Thyroid gland (tissue), 4 donors: ENCODE measurements around the gene APMAP.

Experiments
- CTCF ChIP-seq, 6 experiments: fragments of 200-600 bp in 3 of 6; fragments of 450-650 bp in 3 of 6; sonication (generic) in 3 of 6; IDR thresholded peaks; one replicate each; pipeline ENCODE4 v1.5.1; 2016 to 2019; ENCODE audit warnings: antibody characterized with exemption in 6 of 6, mild to moderate bottlenecking in 2 of 6, inconsistent platforms in 1 of 6, moderate library complexity in 1 of 6
- POLR2A ChIP-seq, 2 donors: fragments of 450-650 bp; IDR thresholded peaks; one replicate each; pipeline ENCODE4 v1.6.1; 2017; ENCODE audit warnings: antibody characterized with exemption in 2 of 2, mild to moderate bottlenecking in 2 of 2, moderate library complexity in 1 of 2

- TF ChIP-seq CTCF (IDR thresholded peaks at IDR 0.05), result no peak
- no peak for TF ChIP-seq POLR2A (IDR thresholded peaks at IDR 0.05)
Observed at GRCh38 chr20:25033265-25033923, 40.8 kb upstream of the APMAP start.
